Right lung (tissue), 10 donors: ENCODE measurements around the gene FREM2. TPM values are rescaled to one million over a fixed set of nuclear protein-coding genes. Genes with fewer than 3 reads are reported as not detected.

Experiments
- DNase-seq, 2 donors: peaks; one replicate each; pipeline ENCODE4 v3.0.0-alpha.2; 2013
- long read RNA-seq, 8 donors: transcript quantifications; one replicate each; lab custom pipeline, GENCODE V29; 2026
- polyA plus RNA-seq, 5 donors: library from polyadenylated mRNA; unstranded; fragments of 120-200 nt; gene quantifications; one replicate each; pipeline versions ENCODE4 v1.2.1 to v1.2.3, GENCODE V29; 2013; ENCODE audit warnings: inconsistent platforms in 1 of 5, low replicate concordance in 1 of 5; ENCODE audit not compliant: insufficient read length in 5 of 5, insufficient read depth in 1 of 5

The FREM2 gene, protein sequence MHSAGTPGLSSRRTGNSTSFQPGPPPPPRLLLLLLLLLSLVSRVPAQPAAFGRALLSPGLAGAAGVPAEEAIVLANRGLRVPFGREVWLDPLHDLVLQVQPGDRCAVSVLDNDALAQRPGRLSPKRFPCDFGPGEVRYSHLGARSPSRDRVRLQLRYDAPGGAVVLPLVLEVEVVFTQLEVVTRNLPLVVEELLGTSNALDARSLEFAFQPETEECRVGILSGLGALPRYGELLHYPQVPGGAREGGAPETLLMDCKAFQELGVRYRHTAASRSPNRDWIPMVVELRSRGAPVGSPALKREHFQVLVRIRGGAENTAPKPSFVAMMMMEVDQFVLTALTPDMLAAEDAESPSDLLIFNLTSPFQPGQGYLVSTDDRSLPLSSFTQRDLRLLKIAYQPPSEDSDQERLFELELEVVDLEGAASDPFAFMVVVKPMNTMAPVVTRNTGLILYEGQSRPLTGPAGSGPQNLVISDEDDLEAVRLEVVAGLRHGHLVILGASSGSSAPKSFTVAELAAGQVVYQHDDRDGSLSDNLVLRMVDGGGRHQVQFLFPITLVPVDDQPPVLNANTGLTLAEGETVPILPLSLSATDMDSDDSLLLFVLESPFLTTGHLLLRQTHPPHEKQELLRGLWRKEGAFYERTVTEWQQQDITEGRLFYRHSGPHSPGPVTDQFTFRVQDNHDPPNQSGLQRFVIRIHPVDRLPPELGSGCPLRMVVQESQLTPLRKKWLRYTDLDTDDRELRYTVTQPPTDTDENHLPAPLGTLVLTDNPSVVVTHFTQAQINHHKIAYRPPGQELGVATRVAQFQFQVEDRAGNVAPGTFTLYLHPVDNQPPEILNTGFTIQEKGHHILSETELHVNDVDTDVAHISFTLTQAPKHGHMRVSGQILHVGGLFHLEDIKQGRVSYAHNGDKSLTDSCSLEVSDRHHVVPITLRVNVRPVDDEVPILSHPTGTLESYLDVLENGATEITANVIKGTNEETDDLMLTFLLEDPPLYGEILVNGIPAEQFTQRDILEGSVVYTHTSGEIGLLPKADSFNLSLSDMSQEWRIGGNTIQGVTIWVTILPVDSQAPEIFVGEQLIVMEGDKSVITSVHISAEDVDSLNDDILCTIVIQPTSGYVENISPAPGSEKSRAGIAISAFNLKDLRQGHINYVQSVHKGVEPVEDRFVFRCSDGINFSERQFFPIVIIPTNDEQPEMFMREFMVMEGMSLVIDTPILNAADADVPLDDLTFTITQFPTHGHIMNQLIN (N-terminal part only)
- polyA plus RNA-seq = 10 to 100 TPM; 21.2 to 51.1 (median 41.9) TPM
- long read RNA-seq, donor 1, full-length matches to known transcripts = 2 of 15 reads
- long read RNA-seq, donor 1, partial matches to known transcripts = 13 of 15 reads
- long read RNA-seq, donor 1, other reads (novel, unspliced or antisense) = 0 of 15 reads
- long read RNA-seq, donor 2, full-length matches to known transcripts = 1 of 1 reads
- long read RNA-seq, donor 2, partial matches to known transcripts = 0 of 1 reads
- long read RNA-seq, donor 2, other reads (novel, unspliced or antisense) = 0 of 1 reads
- long read RNA-seq, donor 3, full-length matches to known transcripts = 2 of 2 reads
- long read RNA-seq, donor 3, partial matches to known transcripts = 0 of 2 reads
- long read RNA-seq, donor 3, other reads (novel, unspliced or antisense) = 0 of 2 reads
- long read RNA-seq, donor 4 = 0 reads
- long read RNA-seq, donor 5 = 0 reads
- long read RNA-seq, donor 6, full-length matches to known transcripts = 1 of 1 reads
- long read RNA-seq, donor 6, partial matches to known transcripts = 0 of 1 reads
- long read RNA-seq, donor 6, other reads (novel, unspliced or antisense) = 0 of 1 reads
- long read RNA-seq, donor 7, full-length matches to known transcripts = 1 of 1 reads
- long read RNA-seq, donor 7, partial matches to known transcripts = 0 of 1 reads
- long read RNA-seq, donor 7, other reads (novel, unspliced or antisense) = 0 of 1 reads
- long read RNA-seq, donor 8, full-length matches to known transcripts = 1 of 1 reads
- long read RNA-seq, donor 8, partial matches to known transcripts = 0 of 1 reads
- long read RNA-seq, donor 8, other reads (novel, unspliced or antisense) = 0 of 1 reads

DNA sequence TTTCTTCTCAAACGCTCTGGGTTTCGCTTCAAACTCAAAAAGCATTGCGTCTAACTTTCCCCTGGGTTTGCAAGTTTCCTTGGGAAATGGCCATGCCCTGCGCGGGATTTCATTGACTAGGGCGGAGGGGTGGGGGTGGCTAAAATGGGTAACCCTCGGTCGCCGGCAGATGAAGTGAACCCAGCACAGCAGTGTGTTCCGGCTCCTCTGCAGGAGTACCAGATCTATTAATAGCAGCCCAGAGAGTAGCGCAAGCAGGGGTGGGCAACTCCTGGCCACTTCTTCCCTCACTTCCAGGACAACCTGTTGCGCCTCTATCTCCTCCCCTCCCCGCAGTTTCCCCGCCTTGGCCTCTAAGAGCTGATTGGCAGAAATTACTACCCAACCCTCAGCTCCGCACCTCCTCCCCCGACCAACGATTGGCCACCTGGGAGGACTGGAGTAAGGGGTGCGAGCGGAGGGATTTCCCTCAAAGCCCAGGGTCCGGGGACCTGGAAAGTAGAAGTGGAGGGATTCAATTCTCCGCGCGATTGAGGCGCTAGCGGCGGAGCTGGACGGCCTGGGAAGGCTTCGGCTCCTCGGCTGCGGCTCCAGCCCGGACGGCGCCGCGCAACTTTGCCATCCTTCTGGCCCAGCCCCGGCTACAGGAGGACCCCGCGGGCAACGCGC, at the start of gene FREM2:
Gene FREM2 (plus strand): TSS at position 501 of the 669 bp plus-strand sequence. CDS start 268 bp downstream, outside the sequence.
- peak; percentile 69 to 78 for DNase-seq

DNA sequence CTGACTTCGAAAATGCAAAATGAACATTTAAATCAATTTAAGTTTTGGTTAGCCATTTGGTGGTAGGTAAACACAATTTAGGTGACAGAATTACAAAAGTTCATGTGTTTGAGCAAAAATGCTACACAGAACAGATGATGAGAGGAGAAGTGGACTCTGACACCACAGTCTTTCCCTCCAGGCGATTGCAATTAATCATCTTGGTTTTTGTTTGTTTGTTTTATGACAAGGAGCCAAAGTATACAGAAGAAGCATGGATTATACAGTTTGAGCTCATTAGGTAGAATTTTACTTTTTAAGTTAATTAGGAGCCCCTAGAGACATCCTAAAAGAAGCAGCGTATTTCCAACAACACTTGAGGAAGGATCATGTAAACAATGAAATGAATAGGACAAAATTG, 49.3 kb upstream of the FREM2 start:
- no peak for DNase-seq

DNA sequence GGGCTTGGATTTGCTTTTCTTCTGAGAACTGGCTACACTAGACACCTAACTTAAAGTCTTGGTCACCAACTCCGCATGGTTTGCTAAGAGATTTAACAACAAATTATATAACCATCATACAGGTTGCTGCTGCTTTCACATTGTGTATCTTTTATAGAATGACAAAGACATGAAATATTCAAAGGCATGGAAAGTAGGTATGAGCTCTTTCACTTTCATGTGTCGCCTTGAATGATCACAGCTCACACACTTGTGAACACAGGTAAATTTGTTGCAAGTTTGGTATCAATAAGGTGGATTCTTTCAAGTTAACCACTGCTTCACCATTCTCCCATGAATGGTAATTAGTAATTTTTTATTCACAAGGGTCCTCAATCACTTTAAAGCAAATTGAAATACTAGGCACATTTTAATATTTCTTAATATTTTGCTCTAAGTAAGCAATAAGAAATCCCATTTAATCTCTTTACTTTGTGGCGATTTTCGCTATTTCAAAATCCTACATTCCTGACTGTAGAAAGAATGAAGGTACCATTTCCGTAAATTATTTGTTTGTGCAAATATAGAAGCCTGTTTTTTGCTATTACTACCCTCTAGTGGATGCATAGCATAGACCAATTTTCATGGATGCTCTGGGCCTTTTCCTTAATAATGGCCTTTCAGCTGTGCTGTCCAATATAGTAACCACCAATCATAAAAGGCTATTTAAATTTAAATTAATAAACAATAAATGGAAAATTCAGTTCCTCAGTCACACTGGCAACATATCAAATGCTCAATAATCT, 45.5 kb upstream of the FREM2 start:
- no peak for DNase-seq

DNA sequence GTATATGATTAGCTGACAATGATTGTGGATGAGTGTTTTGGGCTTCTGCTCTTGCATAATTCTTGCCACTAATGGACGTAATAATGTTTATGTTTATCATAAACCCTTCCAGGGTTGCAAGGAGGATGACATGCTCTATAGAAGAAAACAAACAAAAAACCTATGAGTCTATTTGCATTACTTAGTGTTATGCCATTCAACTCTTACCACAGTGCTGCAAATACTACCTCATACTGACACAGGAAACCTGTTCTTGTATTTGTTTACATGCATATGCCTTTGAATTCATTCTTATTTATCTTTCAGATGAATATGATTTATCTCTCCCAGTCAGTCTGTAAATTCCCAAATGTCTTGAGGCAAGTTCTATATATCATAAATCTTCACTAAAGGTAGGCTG, 39.6 kb upstream of the FREM2 start:
- DNase-seq = peak in 1 of 2 donors; percentile 23

DNA sequence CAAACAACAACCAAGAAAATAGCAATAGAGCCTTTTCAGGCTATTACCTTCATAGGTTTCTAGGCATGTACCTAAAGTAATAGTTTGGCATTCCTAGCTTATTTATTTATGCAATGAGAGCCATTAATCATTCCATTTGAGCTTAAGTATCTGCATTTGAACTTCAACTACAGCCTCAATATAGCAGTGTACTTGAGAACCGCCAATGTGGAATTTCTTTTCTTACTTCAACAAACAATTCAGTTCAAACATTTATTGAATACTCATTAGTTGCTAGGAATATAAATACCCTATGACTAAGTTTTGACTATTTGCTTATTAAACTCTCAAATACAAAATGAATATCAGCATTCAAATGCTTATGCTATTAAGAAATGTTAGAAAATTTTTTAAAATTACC, 38.0 kb upstream of the FREM2 start:
- DNase-seq = no peak

DNA sequence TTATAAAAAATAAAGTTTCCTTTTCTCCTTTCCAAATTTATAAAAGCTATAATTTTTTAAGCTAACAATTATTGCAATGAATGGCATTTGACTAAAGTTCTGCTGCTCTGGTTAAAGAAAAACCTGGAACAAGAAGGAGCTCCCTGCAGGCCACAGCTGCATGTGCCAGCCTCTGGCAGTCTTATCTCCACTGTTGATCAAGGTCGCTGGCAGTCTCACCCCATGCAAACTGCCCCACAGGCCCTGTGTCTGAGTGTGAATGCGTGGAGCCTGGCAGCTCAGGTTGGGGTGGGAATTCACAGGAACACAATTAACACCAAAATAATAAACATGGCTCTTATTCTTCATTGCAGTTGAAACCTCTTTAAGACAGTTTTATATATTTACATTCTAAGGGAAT, 30.2 kb upstream of the FREM2 start:
- no peak for DNase-seq

DNA sequence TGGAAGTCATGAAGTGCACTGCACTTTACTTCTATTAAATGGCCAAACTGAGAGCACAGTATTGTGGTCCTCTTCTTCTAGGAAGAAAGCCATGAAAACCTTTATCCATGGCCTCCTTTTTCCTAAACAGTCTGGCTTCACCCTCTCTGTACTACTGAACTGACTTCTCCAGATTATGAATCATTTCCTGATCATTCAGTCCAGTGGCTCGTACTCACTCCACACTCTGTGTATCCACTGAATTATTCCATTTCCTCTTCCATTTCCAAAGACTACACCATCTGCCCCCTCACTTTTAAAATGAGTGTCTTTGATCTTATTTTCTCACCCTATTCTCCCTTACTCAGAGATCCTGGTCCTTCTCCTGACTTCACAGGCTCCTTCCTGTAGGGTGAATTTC, 29.7 kb upstream of the FREM2 start:
- DNase-seq = no peak

DNA sequence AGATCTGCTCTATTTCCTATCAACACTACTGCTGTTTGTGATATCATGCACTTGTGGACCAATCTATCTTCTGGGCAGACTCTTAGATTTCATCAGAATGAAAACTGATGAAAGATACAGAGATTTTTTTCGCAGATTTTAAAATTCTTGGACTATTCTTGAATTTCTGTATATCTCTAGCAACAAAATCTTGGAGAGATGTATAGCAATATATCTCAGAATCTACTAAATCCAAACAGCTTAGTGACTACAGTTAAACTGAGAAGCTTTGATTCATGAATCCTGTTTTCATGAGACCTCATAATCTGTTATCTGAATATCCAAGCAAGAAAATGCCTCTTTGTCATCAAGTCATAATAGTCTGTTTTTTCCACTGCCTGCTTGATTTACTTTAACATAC, 28.0 kb upstream of the FREM2 start:
- DNase-seq = no peak

DNA sequence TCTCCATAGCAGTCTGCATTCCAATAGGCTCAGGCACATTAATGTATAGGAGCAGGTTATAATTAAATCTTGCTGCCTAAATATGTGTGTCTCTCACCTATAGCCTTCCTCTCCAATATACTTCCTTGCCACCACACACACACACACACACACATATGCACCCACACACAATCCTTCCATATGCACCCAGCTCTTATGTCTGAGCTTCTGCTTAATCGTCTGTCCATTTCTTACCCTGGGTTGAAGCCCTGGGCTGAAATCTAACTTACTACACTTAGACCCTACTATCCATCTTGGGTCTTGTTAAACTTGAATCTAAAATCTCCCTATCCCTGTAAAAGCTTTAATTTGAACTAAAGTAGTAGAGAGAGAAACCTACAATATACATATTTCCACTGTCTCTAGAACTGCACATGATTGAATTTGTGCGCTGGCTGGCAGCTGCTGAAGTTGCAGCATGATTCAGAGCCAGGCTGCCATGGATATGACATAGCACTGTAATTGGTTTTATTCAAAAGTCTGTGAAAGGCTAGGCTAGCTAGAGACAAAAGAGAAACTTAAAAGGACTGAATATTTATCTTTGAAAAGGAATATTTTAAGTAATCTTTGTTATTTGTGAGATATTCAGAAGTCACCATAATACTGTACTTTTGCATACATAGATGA, 25.7 kb upstream of the FREM2 start:
- DNase-seq = no peak

DNA sequence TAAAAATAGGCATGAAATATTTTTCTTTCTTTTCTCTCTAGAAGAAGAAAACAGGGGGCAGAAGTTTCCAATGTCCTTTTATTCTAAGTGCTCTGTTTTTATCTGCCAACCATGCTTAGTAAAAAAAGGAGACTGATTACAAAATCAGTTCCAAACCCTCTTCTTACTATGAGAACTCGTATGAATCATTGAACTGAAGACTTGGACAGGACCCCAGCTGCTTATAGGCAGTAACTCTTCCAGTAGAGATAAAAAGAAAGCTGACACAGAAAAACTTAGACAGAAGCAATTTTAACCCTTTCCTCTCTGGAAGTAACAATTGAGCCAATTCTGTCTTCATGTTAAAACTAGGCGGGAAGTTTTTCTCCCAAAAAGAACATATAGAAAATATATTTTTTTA, 24.5 kb upstream of the FREM2 start:
- DNase-seq = peak; percentile 49 to 51

DNA sequence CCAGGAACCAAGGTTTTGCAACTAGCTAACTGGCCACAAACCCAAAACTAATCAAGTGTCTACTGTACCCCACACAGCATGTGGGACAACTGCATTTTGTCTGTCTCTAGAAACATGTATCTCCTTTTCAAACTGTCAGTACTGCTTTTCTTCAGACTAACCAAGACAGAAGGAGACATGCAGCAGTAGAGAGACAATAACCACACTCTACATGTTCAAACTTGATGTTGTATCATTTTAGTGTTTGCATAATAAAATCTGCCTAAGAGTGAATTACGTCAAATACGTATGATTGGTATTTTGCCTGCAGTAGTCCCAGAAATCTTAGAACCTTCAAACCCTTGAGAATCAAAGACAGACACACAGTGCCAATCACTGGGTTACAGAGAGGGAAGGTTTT, 22.0 kb upstream of the FREM2 start:
- DNase-seq = no peak

DNA sequence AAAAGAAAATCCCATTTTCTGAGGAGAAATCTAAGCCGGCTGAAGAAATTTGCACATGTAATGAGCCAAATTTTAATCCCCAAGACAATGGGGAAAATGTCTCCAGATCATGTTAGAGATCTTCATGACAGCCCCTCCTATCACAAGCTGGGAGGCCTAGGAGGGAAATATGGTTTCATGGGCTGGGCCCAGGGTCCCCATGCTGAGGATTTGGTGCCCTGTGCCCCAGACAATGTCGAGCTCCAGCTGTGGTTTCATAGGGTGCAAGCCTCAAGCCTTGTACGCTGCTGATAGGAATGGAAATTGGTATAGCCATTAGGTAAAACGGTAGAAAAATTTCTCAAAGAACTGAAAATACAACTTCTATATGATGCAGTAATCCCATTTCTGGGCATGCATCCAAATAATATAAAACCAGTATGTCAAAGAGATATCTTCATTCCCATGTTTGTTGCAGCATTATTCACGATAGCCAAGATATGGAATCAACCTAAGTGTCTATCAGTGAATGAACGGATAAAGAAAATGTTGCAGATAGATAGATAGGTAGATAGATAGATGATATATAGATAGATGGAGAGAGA, 19.3 kb upstream of the FREM2 start:
- no peak for DNase-seq

DNA sequence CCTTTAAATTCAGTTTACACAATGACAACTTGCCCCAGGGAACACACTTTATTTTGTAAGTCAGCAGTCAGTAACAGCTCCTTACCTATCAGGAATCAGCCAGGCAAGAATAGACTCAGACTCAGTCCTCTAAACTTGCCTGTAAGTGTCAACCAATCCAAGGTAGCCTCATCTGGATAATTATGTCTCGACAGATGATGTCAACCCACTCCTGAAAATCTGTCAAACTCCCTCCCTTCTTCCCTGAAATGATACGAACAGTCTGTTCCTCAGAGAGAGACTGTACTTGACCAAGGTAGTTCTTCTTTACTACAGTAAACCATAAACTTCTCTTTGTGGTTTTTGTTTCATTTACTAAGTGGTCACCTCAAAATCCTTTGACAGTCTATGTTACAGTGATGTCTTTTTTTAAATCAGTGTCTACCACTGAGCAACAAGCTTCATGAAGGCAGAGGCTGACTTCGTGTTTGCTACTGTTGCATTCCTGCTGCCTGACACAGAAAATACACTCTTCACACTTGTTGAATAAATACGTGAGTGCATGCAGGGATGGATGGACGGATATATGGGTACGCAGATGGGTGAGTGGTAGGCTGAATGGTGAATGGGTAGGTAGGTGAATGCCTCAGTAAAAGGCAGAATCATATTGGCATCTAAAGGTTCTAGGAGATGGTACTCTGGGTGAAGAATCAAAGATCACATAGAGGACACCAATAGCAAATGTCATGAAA, 17.5 kb upstream of the FREM2 start:
- no peak for DNase-seq

DNA sequence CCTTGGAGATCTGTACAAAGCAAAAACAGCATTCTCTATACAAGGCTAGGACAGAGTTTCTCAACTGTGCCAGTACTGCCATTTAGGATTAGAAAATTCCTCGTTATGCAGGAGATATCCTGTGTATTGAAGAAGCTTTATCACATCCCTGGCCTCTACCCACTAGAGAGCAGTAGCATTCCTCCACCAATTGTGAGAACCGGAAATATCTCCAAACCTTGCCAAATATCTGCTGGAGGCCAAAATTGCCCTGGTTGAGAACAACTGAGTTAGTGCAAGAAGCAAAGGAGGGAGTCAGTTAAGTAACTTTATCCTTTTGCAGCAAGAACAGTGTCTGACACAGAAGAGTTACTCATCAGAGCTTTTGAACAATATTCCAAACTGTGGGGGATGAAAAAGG, 16.2 kb upstream of the FREM2 start:
- no peak for DNase-seq

DNA sequence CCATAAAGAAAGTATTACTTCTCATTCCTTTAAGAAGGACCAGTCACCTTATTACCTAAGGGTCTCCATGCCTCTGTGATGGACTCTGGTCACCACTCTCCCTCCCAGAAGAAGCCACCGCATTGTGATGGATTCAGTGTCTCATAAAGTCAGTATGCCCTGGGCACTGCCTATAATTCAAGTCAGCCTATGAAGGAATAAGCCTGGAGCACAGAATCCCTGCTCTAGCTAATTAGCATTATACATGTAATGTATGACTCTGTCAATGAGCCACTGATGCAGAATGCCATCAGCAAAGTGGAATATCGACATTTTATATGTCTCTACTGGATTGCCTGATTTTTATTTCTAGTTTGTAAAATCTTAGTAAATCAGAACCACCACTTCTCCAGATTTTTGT, 14.9 kb upstream of the FREM2 start:
- no peak for DNase-seq

DNA sequence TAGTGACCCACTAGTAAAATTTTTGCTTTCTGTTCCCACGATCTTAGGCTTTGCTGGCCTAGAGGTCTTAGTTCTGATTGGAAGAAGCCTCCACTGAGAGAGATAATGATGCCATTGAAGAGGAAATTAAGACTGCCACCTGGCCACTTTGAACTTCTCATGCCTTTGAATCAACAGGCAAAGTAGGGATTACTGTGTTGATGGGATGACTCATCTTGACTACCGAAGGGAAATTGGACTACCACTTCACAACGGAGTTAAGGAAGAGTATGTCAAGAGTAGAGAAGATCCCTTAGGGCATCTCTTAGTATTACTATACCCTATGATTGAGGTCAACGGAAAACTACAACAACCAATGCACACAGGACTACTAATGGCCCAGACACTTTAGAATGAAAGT, 12.7 kb upstream of the FREM2 start:
- DNase-seq = no peak

DNA sequence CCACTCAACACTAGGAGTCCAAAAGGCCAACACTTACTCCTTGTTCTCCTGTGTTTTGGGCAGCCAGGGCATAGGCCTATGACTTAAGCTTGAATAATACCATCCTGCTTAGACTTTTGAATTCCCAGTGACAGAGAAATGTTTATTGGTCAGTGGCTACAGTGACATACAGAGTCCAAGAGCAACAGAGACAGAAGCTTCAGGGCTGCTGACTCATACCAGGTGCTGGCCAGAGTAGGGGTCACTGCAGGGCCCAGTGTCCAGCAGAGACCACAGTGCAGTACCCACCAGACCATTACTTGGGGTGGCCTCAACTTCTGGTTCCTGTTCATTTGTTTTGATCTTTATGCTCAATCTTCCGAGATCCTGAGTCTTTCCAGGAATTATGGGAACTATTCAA, 6.0 kb upstream of the FREM2 start:
- DNase-seq = no peak
